Fibroblast of lung (primary cell): ENCODE measurements around the gene SCGB1C2.

Experiments
- EZH2 ChIP-seq: IDR thresholded peaks from 2 replicates; pipeline ENCODE4 v1.5.1; 2012; ENCODE audit warnings: low read length, control low read depth, mild to moderate bottlenecking; ENCODE audit errors: missing control alignments
- TF ChIP-seq, protein P1 (sequence below), 2 donors: IDR thresholded peaks in 1 of 2; conservative IDR thresholded peaks in 1 of 2; 1 replicate in 1 of 2; 2 replicates in 1 of 2; pipeline ENCODE4 v1.5.1; 2011 to 2012; ENCODE audit warnings: low read length in 2 of 2, control low read depth in 1 of 2, inconsistent platforms in 1 of 2, low read depth in 1 of 2, mild to moderate bottlenecking in 1 of 2

DNA sequence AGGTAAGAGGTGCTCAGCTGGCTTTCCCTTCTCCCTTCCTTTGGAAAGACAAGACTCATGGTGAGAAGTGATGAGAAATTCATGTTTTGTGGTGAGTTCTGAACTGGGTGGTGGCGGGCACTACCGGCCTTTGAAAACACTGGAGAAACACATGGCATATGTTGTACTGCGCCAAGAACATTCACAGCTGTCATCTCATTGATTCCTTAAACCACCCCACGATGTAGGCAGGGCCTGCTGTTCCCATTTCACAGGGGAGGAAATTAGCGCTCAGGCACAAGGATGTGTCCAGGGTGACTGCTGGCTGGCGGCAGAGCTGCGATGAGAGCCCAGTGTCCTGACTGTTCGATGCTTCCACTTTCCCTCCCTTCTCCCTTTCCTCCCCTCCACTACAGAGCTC is 45.7 kb downstream of the SCGB1C2 start:
- TF ChIP-seq, protein P1, sequence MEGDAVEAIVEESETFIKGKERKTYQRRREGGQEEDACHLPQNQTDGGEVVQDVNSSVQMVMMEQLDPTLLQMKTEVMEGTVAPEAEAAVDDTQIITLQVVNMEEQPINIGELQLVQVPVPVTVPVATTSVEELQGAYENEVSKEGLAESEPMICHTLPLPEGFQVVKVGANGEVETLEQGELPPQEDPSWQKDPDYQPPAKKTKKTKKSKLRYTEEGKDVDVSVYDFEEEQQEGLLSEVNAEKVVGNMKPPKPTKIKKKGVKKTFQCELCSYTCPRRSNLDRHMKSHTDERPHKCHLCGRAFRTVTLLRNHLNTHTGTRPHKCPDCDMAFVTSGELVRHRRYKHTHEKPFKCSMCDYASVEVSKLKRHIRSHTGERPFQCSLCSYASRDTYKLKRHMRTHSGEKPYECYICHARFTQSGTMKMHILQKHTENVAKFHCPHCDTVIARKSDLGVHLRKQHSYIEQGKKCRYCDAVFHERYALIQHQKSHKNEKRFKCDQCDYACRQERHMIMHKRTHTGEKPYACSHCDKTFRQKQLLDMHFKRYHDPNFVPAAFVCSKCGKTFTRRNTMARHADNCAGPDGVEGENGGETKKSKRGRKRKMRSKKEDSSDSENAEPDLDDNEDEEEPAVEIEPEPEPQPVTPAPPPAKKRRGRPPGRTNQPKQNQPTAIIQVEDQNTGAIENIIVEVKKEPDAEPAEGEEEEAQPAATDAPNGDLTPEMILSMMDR (conservative IDR thresholded peaks at IDR 0.05 in 1 of 2, IDR thresholded peaks at IDR 0.05 in 1 of 2; ENCODE audit: low read depth in 1 of 2, low read length in 2 of 2): no peak
- TF ChIP-seq EZH2: no peak
